ENCODE data around the gene HTR2A. TPM values are rescaled to one million over a fixed set of nuclear protein-coding genes. Genes with fewer than 3 reads are reported as not detected.

Gene HTR2A
- total and polyA plus RNA-seq, 8 donors: 0.03 to 0.18 (median 0.08) TPM; not detected in 5

DNA sequence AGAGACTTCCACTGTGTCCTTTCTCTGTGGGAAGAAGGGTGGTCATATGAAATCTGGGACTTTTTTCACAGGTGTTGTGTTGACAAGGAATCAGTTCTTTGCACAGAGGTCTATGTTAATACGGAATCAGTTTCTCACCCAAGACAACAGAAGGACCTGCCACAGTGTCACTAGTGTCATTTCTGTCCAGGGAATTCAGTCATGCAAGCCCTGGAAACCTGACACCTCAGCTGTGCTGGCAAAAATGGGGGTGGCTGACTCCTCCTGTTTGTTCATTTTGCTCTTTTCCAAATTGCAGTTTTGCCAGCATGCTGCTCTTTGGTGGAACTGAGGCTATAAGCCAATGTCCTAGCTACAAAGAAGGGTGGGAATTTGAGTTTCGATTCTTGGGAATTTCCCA lies 50.1 kb downstream of the HTR2A start:
- intact Hi-C loops (cut with DNase I): no loop called here
- Histone ChIP-seq H3K4me3 (no peak overlapping the region), H3K27ac (no peak overlapping the region), H3K27me3 (no peaks in the 10 kb centered on the region), H3K4me1 (no peaks in the 10 kb centered on the region), H3K9me3 (no peaks in the 10 kb centered on the region), H3K36me3 (no peaks in the 10 kb centered on the region)
- TF ChIP-seq, protein P1, sequence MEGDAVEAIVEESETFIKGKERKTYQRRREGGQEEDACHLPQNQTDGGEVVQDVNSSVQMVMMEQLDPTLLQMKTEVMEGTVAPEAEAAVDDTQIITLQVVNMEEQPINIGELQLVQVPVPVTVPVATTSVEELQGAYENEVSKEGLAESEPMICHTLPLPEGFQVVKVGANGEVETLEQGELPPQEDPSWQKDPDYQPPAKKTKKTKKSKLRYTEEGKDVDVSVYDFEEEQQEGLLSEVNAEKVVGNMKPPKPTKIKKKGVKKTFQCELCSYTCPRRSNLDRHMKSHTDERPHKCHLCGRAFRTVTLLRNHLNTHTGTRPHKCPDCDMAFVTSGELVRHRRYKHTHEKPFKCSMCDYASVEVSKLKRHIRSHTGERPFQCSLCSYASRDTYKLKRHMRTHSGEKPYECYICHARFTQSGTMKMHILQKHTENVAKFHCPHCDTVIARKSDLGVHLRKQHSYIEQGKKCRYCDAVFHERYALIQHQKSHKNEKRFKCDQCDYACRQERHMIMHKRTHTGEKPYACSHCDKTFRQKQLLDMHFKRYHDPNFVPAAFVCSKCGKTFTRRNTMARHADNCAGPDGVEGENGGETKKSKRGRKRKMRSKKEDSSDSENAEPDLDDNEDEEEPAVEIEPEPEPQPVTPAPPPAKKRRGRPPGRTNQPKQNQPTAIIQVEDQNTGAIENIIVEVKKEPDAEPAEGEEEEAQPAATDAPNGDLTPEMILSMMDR (IDR thresholded peaks at IDR 0.05): no peak
- 55 to 80% methylated on average over 2 of the region's 2 CpGs for WGBS, 2 donors
- DNase-seq (no peak), FAIRE-seq (no peak), ATAC-seq (no peak)

DNA sequence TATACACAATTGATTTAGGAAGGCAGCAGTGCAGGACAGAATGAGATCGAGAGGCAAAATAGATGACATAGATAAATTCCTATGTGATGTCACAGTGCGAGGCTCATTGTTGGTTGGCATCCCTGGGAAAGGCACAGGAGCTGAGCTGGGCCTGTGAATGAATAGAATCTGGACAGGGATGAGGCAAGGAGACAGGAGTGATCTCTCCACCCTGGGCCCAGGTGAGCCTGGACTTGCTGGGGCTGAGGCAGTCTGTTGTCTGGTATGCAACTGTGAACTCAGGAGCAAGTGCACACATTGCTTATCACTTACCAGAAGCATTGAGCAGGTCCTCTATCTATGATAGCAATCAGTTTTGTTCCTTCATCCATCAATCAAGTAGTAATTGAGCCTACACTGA lies 51.7 kb downstream of the HTR2A start:
- ATAC-seq (no peak), DNase-seq (no peak), FAIRE-seq (no peak)
- Histone ChIP-seq H3K27me3 (no peaks in the 10 kb centered on the region), H3K36me3 (no peaks in the 10 kb centered on the region), H3K4me1 (no peaks in the 10 kb centered on the region), H3K4me3 (no peak overlapping the region), H3K27ac (no peak overlapping the region), H3K9me3 (no peaks in the 10 kb centered on the region)
- intact Hi-C loops (cut with DNase I): no loop called here
- TF ChIP-seq, protein P1 (IDR thresholded peaks at IDR 0.05): no peak
- whole genome bisulfite sequencing, 2 donors: 59 to 70% methylated on average over 2 of the region's 2 CpGs

DNA sequence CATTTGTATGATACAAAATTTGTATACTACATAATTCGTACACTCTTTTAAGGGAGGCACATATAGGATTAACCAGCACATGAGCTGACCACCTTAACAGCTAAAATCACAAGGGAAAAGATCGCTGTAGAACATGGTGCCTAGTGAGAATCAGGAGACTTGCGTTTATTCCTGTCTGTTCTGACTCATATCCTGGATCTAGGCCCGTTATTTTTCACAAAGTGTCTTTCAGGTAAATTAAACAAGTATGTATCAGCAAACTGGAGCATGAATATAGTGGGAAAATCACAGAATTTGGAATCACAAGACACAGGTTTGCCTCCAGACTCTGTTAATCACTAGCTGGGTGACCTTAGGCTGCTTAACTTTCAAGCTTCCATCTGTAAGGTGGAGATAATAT lies 52.4 kb downstream of the HTR2A start:
- no peaks in the 10 kb centered on the region for H3K4me1 ChIP-seq
- no peaks in the 10 kb centered on the region for H3K9me3 ChIP-seq
- 56 to 67% methylated on average over 4 of the region's 4 CpGs for WGBS, 2 donors
- FAIRE-seq (no peak), DNase-seq (no peak), ATAC-seq (no peak)
- TF ChIP-seq, protein P1 (IDR thresholded peaks at IDR 0.05): no peak
- no peaks in the 10 kb centered on the region for H3K27me3 ChIP-seq
- H3K36me3 ChIP-seq: no peaks in the 10 kb centered on the region
- H3K27ac ChIP-seq: no peak overlapping the region
- H3K4me3 ChIP-seq: no peak overlapping the region
- intact Hi-C loops (cut with DNase I): no loop called here

DNA sequence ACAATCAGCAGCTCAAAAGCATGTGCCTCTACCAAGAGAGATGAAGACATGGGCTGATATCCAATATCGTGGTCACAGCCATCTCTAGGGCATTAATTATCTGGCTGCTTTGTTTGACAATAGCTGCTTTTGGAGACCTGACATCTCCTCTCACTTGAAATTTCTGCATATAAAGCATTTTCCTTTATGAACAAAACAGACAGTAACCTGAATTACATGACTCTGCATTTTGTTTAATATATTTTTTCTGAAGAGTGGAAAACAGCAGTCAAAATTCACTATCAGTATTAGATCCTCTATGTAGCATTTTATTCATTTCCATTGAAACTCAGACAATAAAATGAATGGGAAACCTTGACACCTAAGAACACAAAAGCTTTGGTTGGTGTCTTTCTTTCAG lies 57.5 kb downstream of the HTR2A start:
- TF ChIP-seq, protein P1 (IDR thresholded peaks at IDR 0.05): no peak
- FAIRE-seq: no peak
- WGBS, 2 donors: 30 to 31% methylated on average over 1 of the region's 1 CpG
- no peak for DNase-seq
- Histone ChIP-seq H3K27me3 (no peaks in the 10 kb centered on the region), H3K27ac (no peak overlapping the region), H3K9me3 (no peaks in the 10 kb centered on the region), H3K4me1 (no peaks in the 10 kb centered on the region), H3K36me3 (no peaks in the 10 kb centered on the region), H3K4me3 (no peak overlapping the region)
- intact Hi-C loops (cut with DNase I): no loop called here
- no peak for ATAC-seq

DNA sequence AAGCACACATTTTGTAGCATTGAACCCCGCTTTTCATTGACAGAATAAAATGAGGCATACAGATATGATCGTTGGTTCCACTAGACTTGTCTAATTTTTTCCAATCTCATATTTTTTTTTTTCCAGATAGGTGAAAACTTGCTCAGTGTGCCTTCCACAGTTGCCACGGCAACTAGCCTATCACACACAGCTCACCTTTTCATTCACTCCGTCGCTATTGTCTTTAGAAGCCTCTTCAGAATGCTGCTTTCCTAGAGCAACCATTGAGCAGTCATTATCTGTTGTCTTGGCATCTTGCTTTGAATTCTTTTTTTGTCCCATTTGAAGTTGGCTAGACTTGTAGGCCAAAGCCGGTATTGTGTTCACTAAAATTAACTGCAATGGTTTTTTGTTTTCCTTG lies 62.2 kb downstream of the HTR2A start:
- FAIRE-seq (no peak), DNase-seq (no peak), ATAC-seq (no peak)
- Histone ChIP-seq H3K9me3 (no peaks in the 10 kb centered on the region), H3K4me3 (no peak overlapping the region), H3K4me1 (no peaks in the 10 kb centered on the region), H3K27ac (no peak overlapping the region), H3K36me3 (no peaks in the 10 kb centered on the region), H3K27me3 (no peaks in the 10 kb centered on the region)
- WGBS, 2 donors: 65 to 75% methylated on average over 6 of the region's 6 CpGs
- intact Hi-C loops (cut with DNase I): no loop called here
- TF ChIP-seq, protein P1 (IDR thresholded peaks at IDR 0.05): no peak

Measured in pancreas (tissue), 10 donors.